HCT116 (cell line): ENCODE results near the gene MSMO1. TPM values are rescaled to one million over a fixed set of nuclear protein-coding genes. Genes with fewer than 3 reads are reported as not detected.

ENCODE experiments used
- ATAC-seq: fragments of 200-7000 bp; cut with Tn5 transposase; 2 replicates; pipeline ENCODE4 v1.9.1; 2020; ENCODE audit warnings: mild to moderate bottlenecking, moderate library complexity
- BruUV-seq: library from RNA; stranded (reverse); fragments of 400-500 nt; replicated peaks from 2 replicates; lab custom pipeline; 2021; lab: Mats Ljungman, UMichigan
- CTCF ChIA-PET: fragments of 300-600 bp; sonication (Branson Sonifier 250); formaldehyde crosslinking; loops from one replicate; lab custom pipeline; 2021; ENCODE audit warnings: antibody characterized with exemption; lab: Charles Lee
- POLR2A ChIA-PET: fragments of 300-600, 350-600 bp; sonication (Branson Sonifier 250); formaldehyde crosslinking; loops from one replicate; lab custom pipeline; 2021; ENCODE audit warnings: antibody characterized with exemption; lab: Charles Lee
- RAD21 ChIA-PET, 2 experiments: fragments of 300-600 bp; sonication (Branson Sonifier 250); formaldehyde crosslinking; loops; one replicate each; lab custom pipeline; 2023; ENCODE audit warnings: low total read pairs in 2 of 2; ENCODE audit not compliant: uncharacterized antibody in 2 of 2, unreplicated experiment in 2 of 2, low non-redundant PET in 1 of 2; lab: Charles Lee
- DNase-seq: peaks from one replicate; pipeline ENCODE4 v3.0.0-alpha.2; 2010; ENCODE audit warnings: low read depth, low spot score
- H2AFZ ChIP-seq: fragments of 200-600 bp; shearing (Covaris generic), sonication (generic); 2 replicates; pipeline ENCODE4 v1.6.1; 2017; ENCODE audit warnings: low read depth, mixed run types, mixed read lengths, antibody characterized with exemption, low read length; ENCODE audit not compliant: poor library complexity, severe bottlenecking
- H3K27ac ChIP-seq: 2 replicates; pipeline ENCODE4 v1.5.1; 2012; ENCODE audit warnings: low read depth, low read length
- H3K27me3 ChIP-seq: fragments of 200-600 bp; sonication (generic); 2 replicates; pipeline ENCODE4 v1.6.1; 2016; ENCODE audit warnings: mixed run types, low read length, mixed read lengths; ENCODE audit not compliant: insufficient read depth
- H3K36me3 ChIP-seq, 2 experiments: fragments of 200-500 bp in 1 of 2; fragments of 200-600 bp in 1 of 2; sonication (Bioruptor generic) in 1 of 2; sonication (generic) in 1 of 2; 2 replicates each; pipeline versions ENCODE4 v1.5.1 to v1.6.1; 2014 to 2016; ENCODE audit warnings: low read length in 2 of 2, inconsistent platforms in 1 of 2, mixed read lengths in 1 of 2, mixed run types in 1 of 2; ENCODE audit not compliant: insufficient read depth in 2 of 2, control insufficient read depth in 1 of 2
- H3K4me1 ChIP-seq, 2 experiments: fragments of 200-600 bp in 1 of 2; sonication (generic) in 1 of 2; 2 replicates each; pipeline versions ENCODE4 v1.5.1 to v1.6.1; 2012 to 2017; ENCODE audit warnings: low read length in 2 of 2, inconsistent platforms in 1 of 2, mild to moderate bottlenecking in 1 of 2, mixed read lengths in 1 of 2, mixed run types in 1 of 2, moderate library complexity in 1 of 2; ENCODE audit not compliant: insufficient read depth in 2 of 2, control insufficient read depth in 1 of 2
- H3K4me2 ChIP-seq: fragments of 200-600 bp; sonication (generic); 2 replicates; pipeline ENCODE4 v1.6.1; 2017; ENCODE audit warnings: mixed run types, low read length, mixed read lengths
- H3K4me3 ChIP-seq, 2 experiments: fragments of 200-600 bp in 1 of 2; sonication (generic) in 1 of 2; replicated peaks in 1 of 2; 2 replicates each; pipeline ENCODE4 v1.5.1; 2011 to 2016; ENCODE audit warnings: low read length in 2 of 2, control low read depth in 1 of 2, low read depth in 1 of 2, mild to moderate bottlenecking in 1 of 2, mixed read lengths in 1 of 2, mixed run types in 1 of 2
- H3K79me2 ChIP-seq: fragments of 200-600 bp; sonication (generic); 2 replicates; pipeline ENCODE4 v1.6.1; 2017; ENCODE audit warnings: mild to moderate bottlenecking, mixed run types, low read length, moderate library complexity, mixed read lengths; ENCODE audit not compliant: insufficient read depth
- H3K9ac ChIP-seq: fragments of 200-600 bp; sonication (generic); 2 replicates; pipeline ENCODE4 v1.6.1; 2016; ENCODE audit warnings: low read length, mixed read lengths
- H3K9me2 ChIP-seq: fragments of 200-600 bp; sonication (generic), shearing (Covaris generic); 2 replicates; pipeline ENCODE4 v1.6.1; 2017; ENCODE audit warnings: mixed run types, mild to moderate bottlenecking, moderate library complexity; ENCODE audit not compliant: insufficient read depth
- H3K9me3 ChIP-seq, 2 experiments: fragments of 200-500 bp in 1 of 2; fragments of 200-600 bp in 1 of 2; sonication (Bioruptor generic) in 1 of 2; sonication (generic) in 1 of 2; 2 replicates each; pipeline ENCODE4 v1.6.1; 2014 to 2017; ENCODE audit warnings: low read length in 2 of 2, mixed read lengths in 2 of 2, inconsistent platforms in 1 of 2, low read depth in 1 of 2, mild to moderate bottlenecking in 1 of 2, mixed run types in 1 of 2, moderate library complexity in 1 of 2; ENCODE audit not compliant: control insufficient read depth in 1 of 2, insufficient read depth in 1 of 2
- H4K20me1 ChIP-seq: fragments of 200-600 bp; sonication (generic), shearing (Covaris generic); 2 replicates; pipeline ENCODE4 v1.6.1; 2017; ENCODE audit warnings: mixed run types, mild to moderate bottlenecking, moderate library complexity; ENCODE audit not compliant: insufficient read depth
- CBX3 ChIP-seq: IDR thresholded peaks from 2 replicates; pipeline ENCODE4 v1.6.1; 2012; ENCODE audit warnings: low read depth
- CEBPB ChIP-seq: IDR thresholded peaks from 2 replicates; pipeline ENCODE4 v1.6.1; 2012; ENCODE audit warnings: low read depth
- EGR1 ChIP-seq: IDR thresholded peaks from 2 replicates; pipeline ENCODE4 v1.6.1; 2012; ENCODE audit warnings: low read depth
- ELF1 ChIP-seq: IDR thresholded peaks from 2 replicates; pipeline ENCODE4 v1.6.1; 2012; ENCODE audit warnings: low read depth, borderline replicate concordance
- EZH2 ChIP-seq: fragments of 200-600 bp; sonication (generic); IDR thresholded peaks from 2 replicates; pipeline ENCODE4 v1.6.1; 2017; ENCODE audit warnings: antibody characterized with exemption, mixed run types
- EZH2phosphoT487 ChIP-seq: fragments of 200-600 bp; IDR thresholded peaks from 2 replicates; pipeline ENCODE4 v1.6.1; 2018; ENCODE audit warnings: antibody characterized with exemption, borderline replicate concordance
- POLR2A ChIP-seq: IDR thresholded peaks from 2 replicates; pipeline ENCODE4 v1.7.0; 2011; ENCODE audit warnings: borderline replicate concordance; ENCODE audit not compliant: insufficient read depth, insufficient read length; ENCODE audit errors: extremely low read depth
- POLR2AphosphoS5 ChIP-seq: IDR thresholded peaks from 2 replicates; pipeline ENCODE4 v1.6.1; 2011; ENCODE audit warnings: mild to moderate bottlenecking, low read depth, low read length, moderate library complexity
- SIN3A ChIP-seq: IDR thresholded peaks from 2 replicates; pipeline ENCODE4 v1.6.1; 2012; ENCODE audit warnings: low read depth
- SRF ChIP-seq: IDR thresholded peaks from 2 replicates; pipeline ENCODE4 v1.6.1; 2012; ENCODE audit warnings: low read depth
- TCF7L2 ChIP-seq: IDR thresholded peaks from 2 replicates; pipeline ENCODE4 v1.7.0; 2011; ENCODE audit warnings: borderline replicate concordance, inconsistent platforms; ENCODE audit not compliant: insufficient read depth, insufficient read length; ENCODE audit errors: extremely low read depth
- ZFX ChIP-seq: fragments of 450-650 bp; IDR thresholded peaks from 2 replicates; pipeline ENCODE4 v1.6.1; 2017
- ZNF274 ChIP-seq: fragments of 200-500 bp; sonication (Bioruptor generic); IDR thresholded peaks from 2 replicates; pipeline ENCODE4 v1.6.1; 2014; ENCODE audit warnings: mild to moderate bottlenecking, low read depth, low read length, inconsistent platforms
- intact Hi-C: fragments of 100-400 bp; cut with micrococcal nuclease; formaldehyde crosslinking; loops from 2 replicates; pipeline ENCODE4 v1.10.0; 2022
- total RNA-seq: library from RNA; stranded (reverse); gene quantifications from one replicate; pipeline ENCODE4 v1.2.1, GENCODE V29; 2021; ENCODE audit not compliant: unreplicated experiment
- TF ChIP-seq, protein P1 (sequence below): IDR thresholded peaks from 2 replicates; pipeline ENCODE4 v1.6.1; 2011; ENCODE audit warnings: mild to moderate bottlenecking, low read length, moderate library complexity; ENCODE audit not compliant: insufficient replicate concordance; ENCODE audit errors: extremely low read depth
- TF ChIP-seq, protein P2 (sequence below): IDR thresholded peaks from 2 replicates; pipeline ENCODE4 v1.6.1; 2012
- TF ChIP-seq, protein P3 (sequence below): IDR thresholded peaks from 2 replicates; pipeline ENCODE4 v1.6.1; 2012

Gene MSMO1
- total RNA-seq, 1 experiment from 2014 or later, result 54.5 TPM

DNA sequence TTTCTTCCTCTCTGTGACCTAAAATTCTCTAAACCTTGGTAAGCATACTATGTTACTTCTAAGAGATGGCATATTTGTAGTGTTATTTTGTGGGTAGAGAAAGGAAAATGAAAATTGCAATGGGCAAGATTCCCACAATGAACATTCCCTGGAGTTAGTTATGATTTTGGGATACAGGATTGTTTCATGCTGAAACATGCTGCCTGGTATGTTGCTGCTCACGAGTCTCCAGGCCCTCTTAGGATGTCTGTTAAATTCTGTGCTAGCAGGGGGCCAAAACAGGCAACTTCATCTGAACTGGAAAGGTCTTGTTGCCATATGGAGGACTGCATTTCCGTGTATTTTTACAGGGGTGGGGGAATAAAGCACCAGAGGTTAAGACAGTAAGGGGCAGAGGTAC, 18.9 kb upstream of the MSMO1 start:
- ATAC-seq, result no peak
- no peak overlapping the region for H3K9ac ChIP-seq
- no peak overlapping the region for H3K4me3 ChIP-seq
- no peaks in the 10 kb centered on the region for H3K79me2 ChIP-seq
- H3K4me1 ChIP-seq, result no peaks in the 10 kb centered on the region
- ChIA-PET POLR2A (no interaction called here), CTCF (no interaction called here), RAD21 (no interaction called here)
- H3K9me3 ChIP-seq, result no peaks in the 10 kb centered on the region
- H4K20me1 ChIP-seq, result peaks cover 3% of the 10 kb centered on the region; the same call in 1 of the 2 replicates
- intact Hi-C loops, result no loop called here
- H3K9me2 ChIP-seq, result no peaks in the 10 kb centered on the region
- no peak overlapping the region for H3K4me2 ChIP-seq
- BruUV-seq, result no TSS peak
- H3K27me3 ChIP-seq, result no peaks in the 10 kb centered on the region
- 0 out of 4 replicates have a peak, but pooled peaks cover 0 to 2% of the 10 kb centered on the region in 2 experiments for H3K36me3 ChIP-seq
- no peak for DNase-seq
- no peak overlapping the region for H3K27ac ChIP-seq
- H2AFZ ChIP-seq, result no peak overlapping the region
- TF ChIP-seq POLR2AphosphoS5, result no peak
- TF ChIP-seq, protein P1, sequence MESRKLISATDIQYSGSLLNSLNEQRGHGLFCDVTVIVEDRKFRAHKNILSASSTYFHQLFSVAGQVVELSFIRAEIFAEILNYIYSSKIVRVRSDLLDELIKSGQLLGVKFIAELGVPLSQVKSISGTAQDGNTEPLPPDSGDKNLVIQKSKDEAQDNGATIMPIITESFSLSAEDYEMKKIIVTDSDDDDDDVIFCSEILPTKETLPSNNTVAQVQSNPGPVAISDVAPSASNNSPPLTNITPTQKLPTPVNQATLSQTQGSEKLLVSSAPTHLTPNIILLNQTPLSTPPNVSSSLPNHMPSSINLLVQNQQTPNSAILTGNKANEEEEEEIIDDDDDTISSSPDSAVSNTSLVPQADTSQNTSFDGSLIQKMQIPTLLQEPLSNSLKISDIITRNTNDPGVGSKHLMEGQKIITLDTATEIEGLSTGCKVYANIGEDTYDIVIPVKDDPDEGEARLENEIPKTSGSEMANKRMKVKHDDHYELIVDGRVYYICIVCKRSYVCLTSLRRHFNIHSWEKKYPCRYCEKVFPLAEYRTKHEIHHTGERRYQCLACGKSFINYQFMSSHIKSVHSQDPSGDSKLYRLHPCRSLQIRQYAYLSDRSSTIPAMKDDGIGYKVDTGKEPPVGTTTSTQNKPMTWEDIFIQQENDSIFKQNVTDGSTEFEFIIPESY, result no peak
- TF ChIP-seq POLR2A, result no peak
- TF ChIP-seq CBX3, result no peak

DNA sequence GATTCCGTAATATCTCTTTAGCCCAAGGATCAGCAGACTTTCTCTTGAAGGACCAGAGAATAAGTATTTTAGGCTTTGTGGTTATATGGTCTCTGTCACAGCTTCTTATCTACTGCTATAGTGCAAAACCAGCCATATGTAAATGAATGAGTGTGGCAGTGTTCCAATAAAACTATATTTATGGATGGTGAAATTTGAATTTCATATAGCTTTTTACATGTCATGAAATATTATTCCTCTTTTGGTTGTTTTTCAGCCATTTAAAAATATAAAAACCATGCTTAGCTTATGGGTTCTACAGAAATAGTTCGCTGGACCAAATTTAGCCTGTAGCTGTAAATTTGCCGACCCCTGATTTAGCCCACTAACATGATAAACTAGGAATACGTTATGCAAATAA, 18.0 kb upstream of the MSMO1 start:
- no peak overlapping the region for H3K4me2 ChIP-seq
- intact Hi-C loops, result no loop called here
- CTCF ChIA-PET, result interaction anchor here (0.6 kb wide), 1 partner anchor 46 kb away, joined by 3 read pairs; no protein-coding TSS in a partner anchor
- DNase-seq, result no peak
- H3K27ac ChIP-seq, result no peak overlapping the region
- peaks cover 1% of the 10 kb centered on the region; the same call in 1 of the 2 replicates for H4K20me1 ChIP-seq
- H3K4me1 ChIP-seq, result no peaks in the 10 kb centered on the region
- RAD21 ChIA-PET, result no interaction called here
- H3K9me3 ChIP-seq, result no peaks in the 10 kb centered on the region
- no TSS peak for BruUV-seq
- H3K79me2 ChIP-seq, result no peaks in the 10 kb centered on the region
- no peak overlapping the region for H3K4me3 ChIP-seq
- no peaks in the 10 kb centered on the region for H3K27me3 ChIP-seq
- no peak overlapping the region for H3K9ac ChIP-seq
- POLR2A ChIA-PET, result interaction anchor here (0.8 kb wide), 1 partner anchor 16 kb away, joined by 3 read pairs; no protein-coding TSS in a partner anchor
- H3K9me2 ChIP-seq, result no peaks in the 10 kb centered on the region
- ATAC-seq, result no peak
- H2AFZ ChIP-seq, result no peak overlapping the region
- 0 out of 4 replicates have a peak, but pooled peaks cover 0 to 2% of the 10 kb centered on the region in 2 experiments for H3K36me3 ChIP-seq
- no peak for TF ChIP-seq POLR2A
- TF ChIP-seq, protein P2, sequence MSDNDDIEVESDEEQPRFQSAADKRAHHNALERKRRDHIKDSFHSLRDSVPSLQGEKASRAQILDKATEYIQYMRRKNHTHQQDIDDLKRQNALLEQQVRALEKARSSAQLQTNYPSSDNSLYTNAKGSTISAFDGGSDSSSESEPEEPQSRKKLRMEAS, result no peak
- no peak for TF ChIP-seq POLR2AphosphoS5
- TF ChIP-seq SRF, result no peak
- TF ChIP-seq ZNF274, result no peak
- TF ChIP-seq EZH2, result no peak
- no peak for TF ChIP-seq EGR1
- TF ChIP-seq, protein P1, result no peak
- no peak for TF ChIP-seq EZH2phosphoT487
- TF ChIP-seq SIN3A, result no peak
- TF ChIP-seq CBX3, result no peak
- no peak for TF ChIP-seq TCF7L2
- TF ChIP-seq ZFX, result no peak
- no peak for TF ChIP-seq ELF1
- TF ChIP-seq, protein P3, sequence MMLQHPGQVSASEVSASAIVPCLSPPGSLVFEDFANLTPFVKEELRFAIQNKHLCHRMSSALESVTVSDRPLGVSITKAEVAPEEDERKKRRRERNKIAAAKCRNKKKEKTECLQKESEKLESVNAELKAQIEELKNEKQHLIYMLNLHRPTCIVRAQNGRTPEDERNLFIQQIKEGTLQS, result no peak
- TF ChIP-seq CEBPB, result no peak
